GM18909 (cell line): ENCODE measurements around the gene AGPAT1.

Source experiments
- ATAC-seq: cut with Tn5 transposase; IDR thresholded peaks from one replicate; pipeline ENCODE4 v1.9.1; 2021; ENCODE audit warnings: mild to moderate bottlenecking; ENCODE audit not compliant: unreplicated experiment, poor library complexity

Gene AGPAT1

DNA sequence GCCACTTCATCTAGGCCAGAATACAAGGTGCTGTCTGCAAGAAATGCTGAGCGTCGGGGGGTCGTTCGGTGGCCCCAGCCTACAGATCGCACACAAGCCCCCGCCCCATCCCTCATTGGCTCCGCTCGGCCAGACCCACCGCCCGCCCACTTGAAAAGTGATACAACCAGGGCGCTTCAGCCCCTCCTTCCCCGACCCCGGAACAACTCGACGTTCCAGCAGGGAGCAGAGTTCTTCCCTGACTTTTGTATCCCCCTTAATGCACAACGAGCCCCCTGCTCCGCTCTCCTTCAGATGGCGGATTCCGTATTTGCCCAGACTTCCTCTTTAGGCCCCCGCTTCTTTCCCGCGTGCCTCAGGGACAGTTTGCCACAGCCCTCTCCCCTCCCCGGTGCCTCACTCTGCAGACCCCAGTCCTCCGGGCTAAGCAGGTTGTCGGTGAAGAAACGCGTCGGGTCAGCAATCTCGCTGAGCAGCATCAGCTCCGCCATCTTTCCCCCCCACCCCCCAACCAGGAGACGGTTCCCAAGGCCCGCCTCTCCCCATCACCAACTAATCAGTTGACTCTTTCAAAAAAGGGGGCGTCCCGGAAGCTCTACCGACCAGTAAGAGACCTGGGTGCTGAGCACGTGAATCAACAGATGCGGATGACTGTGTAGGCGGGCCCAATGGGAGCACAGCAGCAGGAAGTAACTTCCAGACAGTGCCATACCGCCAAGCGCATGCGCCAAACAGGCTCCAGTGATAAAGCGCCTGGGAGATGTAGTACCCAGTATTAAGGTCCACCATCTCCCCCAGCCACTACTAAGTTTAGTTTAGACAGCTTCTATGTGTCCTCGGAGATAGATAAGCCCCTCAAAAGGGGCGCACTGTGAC is 47.9 kb downstream of the AGPAT1 start, which contains the start of gene ATF6B:
Gene ATF6B, minus strand, starts transcription at position 530 of the 876 bp plus-strand sequence. Its CDS starts 39 bp downstream, at position 491.
- ATAC-seq: peak; percentile 87

DNA sequence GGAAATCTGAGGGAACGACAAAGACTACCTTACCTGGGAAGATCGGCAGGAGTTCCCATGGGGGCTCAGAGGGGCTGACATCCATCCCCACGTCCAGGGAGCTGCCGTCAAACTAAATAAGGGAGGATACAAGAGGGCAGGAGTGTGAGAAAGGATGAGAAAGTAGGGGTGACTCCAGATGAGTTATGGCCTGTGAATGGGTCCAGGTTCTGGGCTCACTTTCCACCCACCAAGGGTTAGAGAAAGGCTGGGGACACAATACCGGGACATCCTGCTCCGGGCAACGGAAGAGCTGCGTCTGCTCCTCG is 48.5 kb downstream of the AGPAT1 start:
- ATAC-seq: no peak

- ATAC-seq: no peak
Observed at GRCh38 chr6:32126880-32127279, 49.0 kb downstream of the AGPAT1 start.

DNA sequence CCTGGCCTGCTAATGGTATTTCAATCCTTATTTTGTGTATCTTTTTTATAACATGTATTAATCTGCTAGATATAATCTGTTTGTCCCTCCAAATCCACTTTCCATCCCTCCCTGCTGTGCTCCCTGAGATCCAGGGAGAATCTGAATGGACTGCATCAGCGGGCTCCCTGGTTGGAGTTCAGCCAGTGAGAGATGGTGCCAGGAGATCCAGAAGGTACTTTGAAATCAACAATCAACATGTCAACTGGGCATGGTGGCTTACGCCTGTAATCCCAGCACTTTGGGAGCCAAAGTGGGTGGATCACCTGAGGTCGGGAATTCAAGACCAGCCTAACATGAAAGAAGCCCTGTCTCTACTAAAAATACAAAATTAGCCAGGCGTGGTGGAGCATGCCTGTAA is 52.2 kb downstream of the AGPAT1 start:
- no peak for ATAC-seq

DNA sequence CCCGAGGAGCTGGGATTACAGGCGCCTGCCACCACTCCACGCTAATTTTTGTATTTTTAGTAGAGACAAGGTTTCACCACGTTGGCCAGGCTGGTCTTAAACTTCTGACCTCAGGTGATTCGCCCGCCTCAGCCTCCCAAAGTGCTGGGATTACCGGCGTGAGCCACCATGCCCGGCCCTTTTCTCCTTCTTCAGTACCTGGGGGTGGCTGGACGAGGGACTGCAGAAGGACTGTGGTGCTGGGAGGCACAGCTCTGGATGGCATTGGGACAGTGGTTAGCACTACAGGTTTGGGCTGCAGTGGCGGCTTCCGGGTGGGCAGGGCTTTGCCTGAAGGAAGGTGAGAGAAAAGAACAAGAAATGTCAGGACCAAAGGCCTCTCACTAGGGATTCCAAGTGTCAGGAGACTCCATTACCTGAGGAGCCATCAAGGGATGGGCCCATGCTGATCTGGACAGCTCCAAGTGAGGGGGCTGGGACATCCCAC is 55.3 kb downstream of the AGPAT1 start:
- no peak for ATAC-seq

GRCh38 chr6:32118782-32119628 is 56.9 kb downstream of the AGPAT1 start:
- no peak for ATAC-seq
